ENCODE data around the gene GBP3. TPM values are rescaled to one million over a fixed set of nuclear protein-coding genes. Genes with fewer than 3 reads are reported as not detected.
"Not testable (repeated sequence)": the region's sequence is repeated elsewhere in the genome, so short reads cannot be mapped to it uniquely, and the experiment has no call there.

The GBP3 gene, protein sequence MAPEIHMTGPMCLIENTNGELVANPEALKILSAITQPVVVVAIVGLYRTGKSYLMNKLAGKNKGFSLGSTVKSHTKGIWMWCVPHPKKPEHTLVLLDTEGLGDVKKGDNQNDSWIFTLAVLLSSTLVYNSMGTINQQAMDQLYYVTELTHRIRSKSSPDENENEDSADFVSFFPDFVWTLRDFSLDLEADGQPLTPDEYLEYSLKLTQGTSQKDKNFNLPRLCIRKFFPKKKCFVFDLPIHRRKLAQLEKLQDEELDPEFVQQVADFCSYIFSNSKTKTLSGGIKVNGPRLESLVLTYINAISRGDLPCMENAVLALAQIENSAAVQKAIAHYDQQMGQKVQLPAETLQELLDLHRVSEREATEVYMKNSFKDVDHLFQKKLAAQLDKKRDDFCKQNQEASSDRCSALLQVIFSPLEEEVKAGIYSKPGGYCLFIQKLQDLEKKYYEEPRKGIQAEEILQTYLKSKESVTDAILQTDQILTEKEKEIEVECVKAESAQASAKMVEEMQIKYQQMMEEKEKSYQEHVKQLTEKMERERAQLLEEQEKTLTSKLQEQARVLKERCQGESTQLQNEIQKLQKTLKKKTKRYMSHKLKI
- 10 to 100 TPM in 1 of 2 experiments, 1 to 10 TPM in 1; 9.7 to 10.2 TPM for total RNA-seq

DNA sequence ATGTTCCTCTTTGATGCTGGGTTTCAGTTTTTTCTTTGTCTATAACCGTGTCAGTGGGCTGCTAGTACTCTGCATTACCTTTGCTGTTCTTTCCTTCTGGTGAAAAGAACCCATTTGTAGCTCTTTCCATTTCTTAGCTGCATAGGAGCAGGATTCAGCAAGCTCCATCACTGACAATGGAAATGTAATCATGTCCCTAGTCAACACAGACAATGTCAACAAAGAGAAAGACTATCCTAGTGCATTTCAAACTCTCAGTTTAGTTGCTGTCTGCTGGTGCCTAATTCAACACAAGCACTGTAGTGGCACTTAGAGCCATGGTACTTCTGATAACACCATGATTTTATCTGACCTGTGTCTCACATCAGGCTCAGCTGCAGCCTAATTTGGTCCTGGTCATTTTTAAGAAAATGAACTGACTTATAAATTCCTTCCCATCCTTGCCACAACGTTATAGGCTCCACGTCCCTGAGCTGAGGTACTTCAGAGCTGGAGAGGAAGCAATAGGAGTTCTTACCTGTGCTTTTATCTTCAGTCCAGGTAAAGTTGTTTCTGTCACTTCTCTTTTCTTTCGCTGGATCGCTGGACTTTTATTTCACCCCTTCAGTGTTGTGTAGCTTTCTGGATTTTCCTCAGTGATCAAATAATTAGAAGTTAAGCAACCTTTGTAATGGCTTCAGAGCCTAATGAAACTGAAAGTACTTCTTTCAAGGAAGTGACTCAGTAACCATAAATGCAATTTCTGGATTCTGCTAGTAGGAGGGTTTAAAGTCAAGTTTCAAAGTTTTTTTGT, at the start of gene GBP3:
Gene GBP3 (minus strand): TSS at position 700 of the 793 bp plus-strand sequence. CDS start 2,145 bp downstream, outside the sequence.
- peak within 1 kb of the TSS; percentile 84 for H3K4me3 Mint-ChIP-seq
- no peak for DNase-seq
- peaks cover 40% of the 10 kb centered on the region for H3K36me3 Mint-ChIP-seq
- H3K27ac Mint-ChIP-seq, result peak within 1 kb of the TSS; percentile 88
- H3K9me3 Mint-ChIP-seq, result peaks cover 19% of the 10 kb centered on the region
- H3K4me1 Mint-ChIP-seq, result peaks cover 43% of the 10 kb centered on the region
- H3K27me3 Mint-ChIP-seq, result no peaks in the 10 kb centered on the region

DNA sequence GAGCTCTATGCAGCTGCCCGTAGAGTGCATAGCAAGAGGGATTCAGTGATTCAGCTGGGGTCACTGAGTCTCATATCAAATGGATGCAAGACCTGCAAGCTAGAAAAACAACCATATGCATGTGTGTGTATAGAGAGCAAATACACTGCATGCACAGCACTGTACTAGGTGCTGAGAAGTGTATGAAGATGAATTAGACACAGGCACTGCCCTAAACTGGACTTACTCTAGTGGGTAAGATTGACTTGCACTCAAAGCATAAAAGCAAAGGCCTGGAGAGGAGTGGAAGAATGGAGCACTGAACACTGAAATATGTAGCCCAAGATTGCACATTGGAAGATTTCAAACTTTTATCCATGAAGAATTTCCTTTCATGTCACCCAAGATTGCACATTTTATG, 47.8 kb upstream of the GBP3 start:
- H3K4me3 Mint-ChIP-seq, result no peak overlapping the region
- H3K4me1 Mint-ChIP-seq, result peaks cover 29% of the 10 kb centered on the region
- DNase-seq, result no peak
- peaks cover 21% of the 10 kb centered on the region for H3K9me3 Mint-ChIP-seq
- peaks cover 19% of the 10 kb centered on the region for H3K36me3 Mint-ChIP-seq
- peak overlapping the region; percentile 89 for H3K27ac Mint-ChIP-seq
- no peaks in the 10 kb centered on the region for H3K27me3 Mint-ChIP-seq

DNA sequence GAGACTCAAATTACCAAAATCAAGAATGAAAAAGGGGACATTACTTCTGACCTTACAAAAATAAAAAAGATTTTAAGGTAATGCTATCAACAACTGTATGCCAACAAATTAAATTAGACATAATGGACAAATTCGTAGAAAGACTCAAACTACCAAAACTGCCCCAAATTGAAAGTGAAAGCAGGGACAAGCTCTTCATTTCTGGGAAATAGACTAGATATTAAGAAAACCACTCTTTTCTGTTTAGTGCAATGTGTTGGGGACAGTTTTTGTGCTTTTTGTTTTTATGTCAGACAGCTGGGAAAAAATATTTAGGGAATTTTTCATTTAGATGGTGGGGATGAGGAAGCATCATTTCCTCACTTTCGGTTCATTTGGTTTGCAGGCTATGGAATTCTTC, 47.3 kb upstream of the GBP3 start:
- peaks cover 19% of the 10 kb centered on the region for H3K9me3 Mint-ChIP-seq
- no peaks in the 10 kb centered on the region for H3K27me3 Mint-ChIP-seq
- peak overlapping the region; percentile 57 for H3K4me3 Mint-ChIP-seq
- peak overlapping the region; percentile 89 for H3K27ac Mint-ChIP-seq
- H3K36me3 Mint-ChIP-seq, result peaks cover 19% of the 10 kb centered on the region
- DNase-seq, result no peak
- peaks cover 30% of the 10 kb centered on the region for H3K4me1 Mint-ChIP-seq

DNA sequence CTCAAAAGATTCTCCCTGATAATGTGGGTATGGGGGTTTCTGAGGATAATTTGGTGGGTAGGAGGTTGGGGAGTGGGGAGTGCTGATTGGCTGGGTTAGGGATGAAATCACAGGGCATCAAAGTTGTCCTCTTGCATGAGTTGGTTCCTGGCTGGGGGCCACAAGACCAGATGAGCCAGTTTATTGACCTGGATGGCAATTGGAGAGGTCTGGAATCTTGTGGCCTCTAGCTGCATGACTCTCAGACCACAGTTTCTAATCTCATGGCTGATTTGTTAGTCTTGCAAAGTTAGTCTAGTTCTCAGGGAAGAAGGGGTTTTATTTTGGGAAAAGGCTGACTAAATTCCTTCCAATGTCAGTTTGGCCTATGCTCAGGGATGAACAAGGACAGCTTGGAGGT, 45.6 kb upstream of the GBP3 start:
- H3K4me3 Mint-ChIP-seq, result no peak overlapping the region
- H3K4me1 Mint-ChIP-seq, result peaks cover 35% of the 10 kb centered on the region
- peaks cover 3% of the 10 kb centered on the region for H3K9me3 Mint-ChIP-seq
- DNase-seq, result no peak
- H3K36me3 Mint-ChIP-seq, result peaks cover 23% of the 10 kb centered on the region
- peak overlapping the region; percentile 77 for H3K27ac Mint-ChIP-seq
- H3K27me3 Mint-ChIP-seq, result no peaks in the 10 kb centered on the region

DNA sequence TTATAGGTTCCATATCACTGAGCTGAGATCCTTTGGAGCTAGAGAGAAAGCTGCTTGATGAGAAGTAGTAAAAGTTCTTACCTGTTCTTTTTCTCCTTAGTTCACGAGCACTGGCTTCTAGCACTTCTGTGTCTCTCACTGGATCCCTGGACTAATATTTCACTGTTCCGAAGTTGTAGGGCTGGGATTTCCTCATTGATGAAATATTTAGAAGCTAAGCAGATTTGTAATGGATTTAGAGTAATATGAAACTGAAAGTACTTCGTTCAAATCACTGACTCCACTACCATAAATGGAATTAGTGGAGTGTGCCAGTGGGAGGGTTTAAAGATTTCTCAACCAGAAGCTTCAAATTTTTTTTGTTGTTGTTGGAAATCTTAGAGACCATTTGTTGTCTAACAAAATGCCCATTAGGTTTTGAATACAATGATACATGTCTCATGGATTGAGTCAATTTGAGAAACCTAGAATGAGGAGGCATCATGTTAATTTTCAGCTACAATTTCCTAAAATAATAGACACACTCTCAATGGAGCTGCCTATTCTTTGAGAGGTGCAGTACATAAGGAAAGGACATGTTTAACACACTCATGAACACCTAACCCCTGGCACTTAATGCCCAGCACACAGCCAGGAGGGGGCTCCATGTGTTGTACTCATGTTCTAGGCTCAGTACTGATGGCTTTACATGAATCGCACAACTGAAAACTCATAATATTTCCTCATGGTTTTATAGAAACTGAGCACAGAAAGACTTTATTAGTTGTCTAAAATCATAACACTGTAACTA, 42.6 kb upstream of the GBP3 start, which contains the start of gene GBP1:
Gene GBP1 (minus strand): TSS at position 130 of the 790 bp plus-strand sequence. CDS start 1,974 bp downstream, outside the sequence.
- Mint-ChIP-seq H3K4me3 (peak within 1 kb of the TSS; percentile 95), H3K9me3 (no peaks in the 10 kb centered on the region), H3K36me3 (peaks cover 46% of the 10 kb centered on the region), H3K27ac (peak within 1 kb of the TSS; percentile 94), H3K4me1 (peaks cover 51% of the 10 kb centered on the region), H3K27me3 (no peaks in the 10 kb centered on the region)
- DNase-seq, result no peak

DNA sequence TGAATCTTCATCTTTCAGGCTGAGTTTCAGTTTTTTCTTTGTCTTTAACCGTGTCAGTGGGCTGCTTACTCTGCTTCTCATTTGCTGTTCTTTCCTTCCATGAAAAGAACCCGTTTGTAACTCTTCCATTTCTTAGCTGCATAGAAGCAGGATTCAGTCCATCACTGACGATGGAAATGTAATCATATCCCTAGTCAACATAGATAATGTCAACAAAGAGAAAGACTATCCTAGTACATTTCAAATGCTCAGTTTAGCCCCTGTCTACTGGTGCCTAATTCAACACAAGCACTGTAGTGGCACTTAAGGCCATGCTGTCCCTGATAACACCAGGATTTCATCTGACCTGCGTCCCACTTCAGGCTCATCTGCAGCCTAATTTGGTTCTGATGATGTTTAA, 42.0 kb upstream of the GBP3 start:
- no peak for DNase-seq
- peaks cover 50% of the 10 kb centered on the region for H3K4me1 Mint-ChIP-seq
- peak overlapping the region; percentile 95 for H3K4me3 Mint-ChIP-seq
- no peaks in the 10 kb centered on the region for H3K9me3 Mint-ChIP-seq
- no peaks in the 10 kb centered on the region for H3K27me3 Mint-ChIP-seq
- peaks cover 50% of the 10 kb centered on the region for H3K36me3 Mint-ChIP-seq
- peak overlapping the region; percentile 94 for H3K27ac Mint-ChIP-seq

DNA sequence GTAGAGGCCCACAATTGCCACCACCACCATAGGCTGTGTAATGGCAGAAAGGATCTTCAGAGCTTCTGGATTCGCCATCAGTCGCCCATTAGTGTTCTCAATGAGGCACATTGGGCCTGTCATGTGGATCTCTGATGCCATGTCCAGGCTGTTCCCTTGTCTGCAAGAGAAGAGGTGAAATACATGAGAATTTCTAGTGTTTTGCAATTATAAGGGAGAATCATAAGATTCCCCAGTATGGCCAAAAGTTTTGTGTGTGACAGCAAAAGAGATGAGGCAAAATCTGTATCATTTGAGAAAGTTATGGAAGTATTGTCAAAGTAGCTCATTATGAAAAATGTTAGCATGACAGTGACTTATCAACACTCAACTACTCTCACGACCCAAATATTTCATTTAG, 40.4 kb upstream of the GBP3 start:
- H3K27ac Mint-ChIP-seq, result peak overlapping the region; percentile 94
- H3K9me3 Mint-ChIP-seq, result no peaks in the 10 kb centered on the region
- no peak for DNase-seq
- no peaks in the 10 kb centered on the region for H3K27me3 Mint-ChIP-seq
- H3K4me3 Mint-ChIP-seq, result peak overlapping the region; percentile 95
- peaks cover 59% of the 10 kb centered on the region for H3K36me3 Mint-ChIP-seq
- peaks cover 44% of the 10 kb centered on the region for H3K4me1 Mint-ChIP-seq

DNA sequence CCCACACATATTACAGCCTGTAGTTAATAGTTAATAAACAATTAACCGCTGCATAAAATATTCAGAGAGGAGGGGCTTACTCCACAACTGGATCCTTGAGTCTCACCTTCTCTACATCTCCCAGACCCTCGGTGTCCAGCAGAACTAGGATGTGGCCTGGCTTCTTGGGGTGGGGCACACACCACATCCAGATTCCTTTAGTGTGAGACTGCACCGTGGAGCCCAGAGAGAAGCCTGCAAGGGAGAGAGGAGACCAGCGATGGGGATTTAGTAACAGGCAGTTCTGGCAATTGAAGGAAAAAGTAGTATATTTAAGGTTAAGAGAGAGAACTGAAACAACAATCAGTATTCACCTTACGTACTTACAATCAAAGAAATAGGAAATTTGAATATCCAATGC, 37.4 kb upstream of the GBP3 start:
- H3K27me3 Mint-ChIP-seq, result no peaks in the 10 kb centered on the region
- no peak overlapping the region for H3K27ac Mint-ChIP-seq
- H3K4me1 Mint-ChIP-seq, result peaks cover 36% of the 10 kb centered on the region
- peaks cover 73% of the 10 kb centered on the region for H3K36me3 Mint-ChIP-seq
- H3K4me3 Mint-ChIP-seq, result peak overlapping the region; percentile 82
- no peaks in the 10 kb centered on the region for H3K9me3 Mint-ChIP-seq
- DNase-seq, result no peak

DNA sequence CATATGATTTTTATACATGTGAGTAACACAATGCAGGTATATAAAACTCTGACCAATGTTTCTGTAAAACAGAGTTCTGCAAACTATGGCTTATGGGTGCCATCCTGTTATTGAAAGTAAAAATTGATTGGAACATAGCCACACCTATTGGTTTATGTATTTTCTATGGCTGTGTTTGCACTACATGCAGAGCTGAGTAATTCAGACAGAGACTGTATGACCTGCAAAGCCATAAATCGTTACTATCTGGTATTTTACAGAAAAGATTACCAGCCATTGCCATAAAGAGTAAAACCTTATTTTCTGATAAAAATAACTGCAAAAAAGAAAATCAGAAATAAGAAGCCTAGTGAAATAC, 29.3 kb upstream of the GBP3 start:
- Mint-ChIP-seq H3K27ac (no peak overlapping the region), H3K4me1 (peaks cover 16% of the 10 kb centered on the region), H3K27me3 (no peaks in the 10 kb centered on the region), H3K4me3 (no peak overlapping the region), H3K36me3 (peaks cover 57% of the 10 kb centered on the region), H3K9me3 (no peaks in the 10 kb centered on the region)
- no peak for DNase-seq

DNA sequence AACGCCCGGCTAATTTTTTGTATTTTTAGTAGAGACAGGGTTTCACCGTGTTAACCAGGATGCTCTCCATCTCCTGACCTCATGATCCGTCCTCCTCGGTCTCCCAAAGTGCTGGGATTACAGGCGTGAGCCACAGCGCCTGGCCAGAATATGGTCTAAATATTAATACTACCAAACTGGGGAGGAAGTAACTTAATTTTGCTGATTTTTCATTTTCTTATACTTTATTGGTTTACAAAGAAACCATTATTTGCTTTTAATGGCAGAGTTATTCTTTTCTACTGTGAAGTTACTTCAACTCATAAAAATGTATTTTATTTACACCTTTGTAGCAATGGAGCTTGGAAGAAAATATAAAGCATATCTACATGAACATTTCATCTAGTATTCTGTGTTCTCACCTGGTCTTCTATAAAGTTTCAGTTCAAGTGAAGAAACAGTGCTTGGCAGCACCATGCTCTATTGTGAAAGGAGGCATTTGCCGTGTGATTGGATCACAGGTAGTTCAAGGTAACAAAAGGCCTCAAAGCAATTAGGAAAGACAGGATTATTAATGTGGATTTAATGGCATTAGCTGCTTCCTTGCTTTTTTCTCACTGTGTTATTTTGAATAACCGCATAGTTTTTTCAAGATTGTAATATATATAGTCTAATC, 28.8 kb upstream of the GBP3 start:
- H3K36me3 Mint-ChIP-seq, result peaks cover 52% of the 10 kb centered on the region

DNA sequence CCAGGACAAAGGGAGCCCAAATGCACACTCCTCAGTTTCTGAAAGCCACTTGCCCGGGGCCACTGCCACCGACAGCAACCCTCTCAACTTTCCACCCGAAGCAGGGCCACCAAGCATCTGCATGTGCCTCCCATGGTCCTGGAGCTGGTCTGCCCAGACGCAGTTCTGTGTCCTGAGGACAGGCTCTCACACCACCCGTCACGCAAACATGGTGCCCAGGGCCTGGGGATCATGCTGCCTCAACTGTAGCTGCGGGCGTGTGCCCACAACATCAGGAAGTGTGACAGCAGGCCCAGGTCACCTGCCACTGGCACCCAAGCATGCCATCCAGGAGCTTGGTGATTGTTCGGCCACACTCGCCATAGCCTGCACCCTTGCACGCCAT, 28.0 kb upstream of the GBP3 start:
- Mint-ChIP-seq H3K4me1 (peaks cover 16% of the 10 kb centered on the region), H3K9me3 (no peaks in the 10 kb centered on the region), H3K36me3 (peaks cover 47% of the 10 kb centered on the region), H3K4me3 (no peak overlapping the region), H3K27ac (no peak overlapping the region), H3K27me3 (no peaks in the 10 kb centered on the region)
- no peak for DNase-seq

More for the DNA sequence above, 28.8 kb upstream of the GBP3 start:
- no peaks in the 10 kb centered on the region for H3K9me3 Mint-ChIP-seq
- no peak for DNase-seq
- H3K27me3 Mint-ChIP-seq, result no peaks in the 10 kb centered on the region
- no peak overlapping the region for H3K27ac Mint-ChIP-seq
- H3K4me1 Mint-ChIP-seq, result peaks cover 16% of the 10 kb centered on the region
- no peak overlapping the region for H3K4me3 Mint-ChIP-seq

DNA sequence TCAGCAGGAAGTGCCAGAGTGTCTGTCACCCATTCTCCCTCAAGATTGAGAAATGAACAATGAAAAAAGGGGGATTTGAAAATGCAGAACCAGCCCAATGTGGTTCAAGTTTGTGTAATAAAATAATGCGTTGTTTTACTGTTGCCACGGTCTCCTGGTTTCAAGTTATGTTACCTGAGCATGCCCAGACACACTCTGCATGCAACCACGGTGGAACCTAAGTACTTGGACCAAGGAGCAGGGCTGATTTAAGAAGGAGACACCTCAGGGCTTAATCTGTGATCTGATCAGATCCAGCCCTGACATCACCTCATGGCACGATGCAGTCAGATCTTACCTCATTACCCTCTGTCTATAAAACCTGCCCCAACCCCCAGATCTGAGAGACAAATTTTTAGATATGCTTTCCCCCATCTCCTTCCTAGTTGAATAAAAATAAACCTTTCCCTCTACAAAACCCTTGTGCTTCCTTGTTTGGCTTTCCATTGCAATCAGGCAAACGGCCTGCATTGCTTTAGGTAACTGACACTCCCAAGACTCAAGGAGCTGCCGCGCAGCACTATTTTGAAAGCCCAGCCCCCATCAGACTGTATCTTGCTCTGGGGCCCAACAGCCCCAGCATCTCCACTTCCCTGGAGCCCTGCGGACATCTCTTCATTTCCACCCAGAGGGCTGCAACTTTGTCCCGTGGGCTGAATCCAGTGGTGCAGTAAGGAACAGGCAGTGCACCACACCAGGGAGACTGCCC, 27.4 kb upstream of the GBP3 start:
- H3K27me3 Mint-ChIP-seq, DNase-seq, H3K4me3 Mint-ChIP-seq, H3K9me3 Mint-ChIP-seq: not testable (repeated sequence)
- peak overlapping the region; percentile 44 for H3K27ac Mint-ChIP-seq
- H3K36me3 Mint-ChIP-seq, result peaks cover 47% of the 10 kb centered on the region
- H3K4me1 Mint-ChIP-seq, result peaks cover 16% of the 10 kb centered on the region

DNA sequence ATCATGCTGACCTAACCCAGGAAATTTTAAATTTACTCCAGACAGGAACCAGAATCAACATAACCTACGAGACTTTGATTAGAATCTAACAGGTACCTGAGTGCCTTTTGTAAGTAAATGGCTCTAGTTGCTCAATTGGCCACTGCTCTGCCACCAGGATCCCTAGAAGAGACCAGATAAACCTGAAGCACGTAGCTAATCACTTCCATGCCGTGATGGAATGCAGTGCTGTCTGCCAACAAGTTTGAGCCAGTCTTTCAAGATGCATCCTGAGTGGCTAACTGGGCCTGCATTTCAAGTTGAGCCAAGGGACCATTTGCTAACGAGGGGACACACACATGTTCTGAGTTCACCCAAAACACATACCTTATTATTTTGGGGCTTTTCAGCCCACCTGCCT, 26.5 kb upstream of the GBP3 start:
- H3K27me3 Mint-ChIP-seq, H3K4me3 Mint-ChIP-seq, H3K9me3 Mint-ChIP-seq, DNase-seq, H3K27ac Mint-ChIP-seq: not testable (repeated sequence)
- Mint-ChIP-seq H3K36me3 (peaks cover 48% of the 10 kb centered on the region), H3K4me1 (peaks cover 19% of the 10 kb centered on the region)
